CD8-positive, alpha-beta memory T cell (primary cell): ENCODE measurements around the gene FUT4. TPM values are rescaled to one million over a fixed set of nuclear protein-coding genes. Genes with fewer than 3 reads are reported as not detected.

ENCODE experiments used
- CTCF ChIA-PET: fragments of 350-600 bp; sonication (Branson Sonifier 250); formaldehyde crosslinking; loops from one replicate; lab custom pipeline; 2021; ENCODE audit warnings: antibody characterized with exemption; lab: Charles Lee
- POLR2A ChIA-PET: fragments of 350-600 bp; sonication (Branson Sonifier 250); formaldehyde crosslinking; loops from one replicate; lab custom pipeline; 2021; ENCODE audit warnings: antibody characterized with exemption; lab: Charles Lee
- DNase-seq, 5 donors: peaks; one replicate each; pipeline versions ENCODE4 v3.0.0 to v3.0.0-alpha.2; 2020 to 2022; ENCODE audit warnings: mixed read lengths in 1 of 5
- H3K27ac ChIP-seq: one replicate; pipeline ENCODE4 v1.7.0; 2013; ENCODE audit warnings: low read depth, mild to moderate bottlenecking, low read length, moderate library complexity
- H3K27me3 ChIP-seq: 2 replicates; pipeline ENCODE4 v1.7.0; 2013; ENCODE audit warnings: low read length, mild to moderate bottlenecking; ENCODE audit not compliant: insufficient read depth, poor library complexity, severe bottlenecking
- H3K36me3 ChIP-seq: 2 replicates; pipeline ENCODE4 v1.7.0; 2013; ENCODE audit warnings: mild to moderate bottlenecking, low read length, moderate library complexity; ENCODE audit not compliant: insufficient read depth
- H3K4me1 ChIP-seq: 2 replicates; pipeline ENCODE4 v1.7.0; 2013; ENCODE audit warnings: mild to moderate bottlenecking, low read length, moderate library complexity; ENCODE audit not compliant: insufficient read depth
- H3K4me3 ChIP-seq: 2 replicates; pipeline ENCODE4 v1.7.0; 2013; ENCODE audit warnings: mild to moderate bottlenecking, low read length
- H3K9me3 ChIP-seq: 2 replicates; pipeline ENCODE4 v1.7.0; 2013; ENCODE audit warnings: mild to moderate bottlenecking, low read length
- H3K27ac Mint-ChIP-seq, 8 donors: one replicate each; pipeline ENCODE4 v1.8.0; 2020 to 2021; ENCODE audit warnings: mixed read lengths in 8 of 8, mild to moderate bottlenecking in 6 of 8, inconsistent platforms in 3 of 8, moderate library complexity in 3 of 8
- H3K27me3 Mint-ChIP-seq, 2 donors: one replicate each; pipeline ENCODE4 v1.8.0; 2020 to 2021; ENCODE audit warnings: mixed read lengths in 2 of 2, mild to moderate bottlenecking in 1 of 2, moderate library complexity in 1 of 2
- H3K36me3 Mint-ChIP-seq, 3 donors: one replicate each; pipeline ENCODE4 v1.8.0; 2020 to 2021; ENCODE audit warnings: mixed read lengths in 3 of 3, inconsistent platforms in 1 of 3, mild to moderate bottlenecking in 1 of 3
- H3K4me1 Mint-ChIP-seq, 3 donors: one replicate each; pipeline ENCODE4 v1.8.0; 2020 to 2021; ENCODE audit warnings: mixed read lengths in 3 of 3, inconsistent platforms in 1 of 3, mild to moderate bottlenecking in 1 of 3
- H3K4me3 Mint-ChIP-seq, 7 donors: one replicate each; pipeline ENCODE4 v1.8.0; 2020 to 2021; ENCODE audit warnings: mixed read lengths in 7 of 7, mild to moderate bottlenecking in 6 of 7, moderate library complexity in 4 of 7, inconsistent platforms in 2 of 7
- H3K9me3 Mint-ChIP-seq, 5 donors: one replicate each; pipeline ENCODE4 v1.8.0; 2020 to 2022; ENCODE audit warnings: mixed read lengths in 5 of 5, mild to moderate bottlenecking in 3 of 5, moderate library complexity in 2 of 5, inconsistent platforms in 1 of 5
- polyA plus RNA-seq: library from polyadenylated mRNA; unstranded; fragments of 300-500 nt; fragmentation: Illumina TruSeq; gene quantifications from one replicate; pipeline ENCODE4 v1.2.3, GENCODE V29; 2021
- total RNA-seq, 2 experiments: library from RNA; stranded (reverse); gene quantifications; one replicate each; pipeline ENCODE4 v1.2.3, GENCODE V29; 2021

Gene FUT4
- total and polyA plus RNA-seq, 3 experiments from 2014 or later, result 2.1 to 7.9 (median 7.6) TPM

GRCh38 chr11:94524341-94524740 lies 19.4 kb upstream of the FUT4 start:
- Histone ChIP-seq H3K27ac (no peak overlapping the region), H3K4me3 (no peak overlapping the region), H3K36me3 (no peaks in the 10 kb centered on the region), H3K27me3 (no peaks in the 10 kb centered on the region), H3K9me3 (no peaks in the 10 kb centered on the region), H3K4me1 (no peaks in the 10 kb centered on the region)
- ChIA-PET CTCF (no interaction called here), POLR2A (interaction anchor here (0.8 kb wide), 1 partner anchor 29 kb away, joined by 11 read pairs; no protein-coding TSS in a partner anchor)
- H3K9me3 Mint-ChIP-seq, result no peaks in the 10 kb centered on the region
- H3K36me3 Mint-ChIP-seq, result no peaks in the 10 kb centered on the region
- no peak overlapping the region for H3K27ac Mint-ChIP-seq
- H3K4me3 Mint-ChIP-seq, result no peak overlapping the region
- no peak for DNase-seq
- peaks cover 8 to 54% of the 10 kb centered on the region in 2 donors for H3K27me3 Mint-ChIP-seq
- no peaks in the 10 kb centered on the region for H3K4me1 Mint-ChIP-seq

GRCh38 chr11:94525546-94526324 lies 18.0 kb upstream of the FUT4 start:
- no peaks in the 10 kb centered on the region for H3K9me3 Mint-ChIP-seq
- no peaks in the 10 kb centered on the region for H3K4me1 ChIP-seq
- H3K36me3 Mint-ChIP-seq, result no peaks in the 10 kb centered on the region
- H3K27me3 ChIP-seq, result no peaks in the 10 kb centered on the region
- POLR2A ChIA-PET, result no interaction called here
- H3K4me3 ChIP-seq, result no peak overlapping the region
- H3K27ac ChIP-seq, result no peak overlapping the region
- DNase-seq, result no peak
- CTCF ChIA-PET, result no interaction called here
- H3K27me3 Mint-ChIP-seq, result peaks cover 8 to 63% of the 10 kb centered on the region in 2 donors
- H3K4me3 Mint-ChIP-seq, result no peak overlapping the region
- H3K9me3 ChIP-seq, result no peaks in the 10 kb centered on the region
- no peak overlapping the region for H3K27ac Mint-ChIP-seq
- no peaks in the 10 kb centered on the region for H3K36me3 ChIP-seq
- H3K4me1 Mint-ChIP-seq, result no peaks in the 10 kb centered on the region

GRCh38 chr11:94526645-94527438 lies 16.9 kb upstream of the FUT4 start:
- H3K36me3 Mint-ChIP-seq, result no peaks in the 10 kb centered on the region
- Histone ChIP-seq H3K27me3 (no peaks in the 10 kb centered on the region), H3K36me3 (no peaks in the 10 kb centered on the region), H3K4me1 (no peaks in the 10 kb centered on the region), H3K9me3 (no peaks in the 10 kb centered on the region), H3K27ac (no peak overlapping the region), H3K4me3 (no peak overlapping the region)
- no peaks in the 10 kb centered on the region for H3K4me1 Mint-ChIP-seq
- no peak for DNase-seq
- ChIA-PET POLR2A (no interaction called here), CTCF (no interaction called here)
- no peak overlapping the region for H3K4me3 Mint-ChIP-seq
- H3K27ac Mint-ChIP-seq, result no peak overlapping the region
- H3K9me3 Mint-ChIP-seq, result no peaks in the 10 kb centered on the region
- H3K27me3 Mint-ChIP-seq, result peaks cover 8 to 71% of the 10 kb centered on the region in 2 donors

- no peaks in the 10 kb centered on the region for H3K9me3 ChIP-seq
- ChIA-PET CTCF (interaction anchor here (1.8 kb wide), 1 partner anchor 27 kb away, joined by 4 read pairs; no protein-coding TSS in a partner anchor), POLR2A (no interaction called here)
- Mint-ChIP-seq H3K27me3 (peaks cover 8 to 67% of the 10 kb centered on the region in 2 donors), H3K9me3 (no peaks in the 10 kb centered on the region), H3K27ac (no peak overlapping the region), H3K4me1 (no peaks in the 10 kb centered on the region), H3K36me3 (no peaks in the 10 kb centered on the region), H3K4me3 (no peak overlapping the region)
- H3K27me3 ChIP-seq, result no peaks in the 10 kb centered on the region
- no peak overlapping the region for H3K27ac ChIP-seq
- no peak for DNase-seq
- no peaks in the 10 kb centered on the region for H3K36me3 ChIP-seq
- H3K4me1 ChIP-seq, result no peaks in the 10 kb centered on the region
- H3K4me3 ChIP-seq, result no peak overlapping the region
These were observed 15.2 kb upstream of the FUT4 start for GRCh38 chr11:94528551-94528950.

- no peaks in the 10 kb centered on the region for H3K27me3 ChIP-seq
- Mint-ChIP-seq H3K27me3 (peaks cover 7 to 73% of the 10 kb centered on the region in 2 donors), H3K4me1 (no peaks in the 10 kb centered on the region), H3K36me3 (no peaks in the 10 kb centered on the region), H3K9me3 (no peaks in the 10 kb centered on the region), H3K4me3 (no peak overlapping the region), H3K27ac (no peak overlapping the region)
- H3K9me3 ChIP-seq, result no peaks in the 10 kb centered on the region
- no peaks in the 10 kb centered on the region for H3K4me1 ChIP-seq
- H3K27ac ChIP-seq, result no peak overlapping the region
- H3K36me3 ChIP-seq, result no peaks in the 10 kb centered on the region
- no peak overlapping the region for H3K4me3 ChIP-seq
- ChIA-PET POLR2A (no interaction called here), CTCF (no interaction called here)
- no peak for DNase-seq
These were observed 11.5 kb upstream of the FUT4 start for GRCh38 chr11:94532211-94532610.

- H3K36me3 Mint-ChIP-seq, result no peaks in the 10 kb centered on the region
- ChIA-PET POLR2A (interaction anchor here (0.7 kb wide), 1 partner anchor 9 kb away, joined by 3 read pairs; no protein-coding TSS in a partner anchor), CTCF (no interaction called here)
- no peaks in the 10 kb centered on the region for H3K9me3 Mint-ChIP-seq
- no peaks in the 10 kb centered on the region for H3K4me1 Mint-ChIP-seq
- no peak overlapping the region for H3K4me3 Mint-ChIP-seq
- no peak overlapping the region for H3K27ac Mint-ChIP-seq
- no peaks in the 10 kb centered on the region for H3K27me3 ChIP-seq
- no peak for DNase-seq
- no peaks in the 10 kb centered on the region for H3K36me3 ChIP-seq
- H3K27ac ChIP-seq, result no peak overlapping the region
- H3K9me3 ChIP-seq, result no peaks in the 10 kb centered on the region
- H3K27me3 Mint-ChIP-seq, result peaks cover 7 to 70% of the 10 kb centered on the region in 2 donors
- no peaks in the 10 kb centered on the region for H3K4me1 ChIP-seq
- H3K4me3 ChIP-seq, result no peak overlapping the region
These were observed 10.5 kb upstream of the FUT4 start for GRCh38 chr11:94533206-94533605.

- no peak overlapping the region for H3K4me3 Mint-ChIP-seq
- POLR2A ChIA-PET, result interaction anchor here (0.7 kb wide), 1 partner anchor 8 kb away, joined by 3 read pairs; no protein-coding TSS in a partner anchor
- DNase-seq, result no peak
- Histone ChIP-seq H3K9me3 (no peaks in the 10 kb centered on the region), H3K4me1 (no peaks in the 10 kb centered on the region), H3K27ac (no peak overlapping the region), H3K27me3 (no peaks in the 10 kb centered on the region), H3K36me3 (no peaks in the 10 kb centered on the region), H3K4me3 (no peak overlapping the region)
- H3K27ac Mint-ChIP-seq, result peak overlapping the region in 1 of 8 donors; percentile 25
- no peaks in the 10 kb centered on the region for H3K36me3 Mint-ChIP-seq
- CTCF ChIA-PET, result no interaction called here
- peaks cover 7 to 65% of the 10 kb centered on the region in 2 donors for H3K27me3 Mint-ChIP-seq
- no peaks in the 10 kb centered on the region for H3K9me3 Mint-ChIP-seq
- H3K4me1 Mint-ChIP-seq, result no peaks in the 10 kb centered on the region
These were observed 9.8 kb upstream of the FUT4 start for GRCh38 chr11:94533696-94534630.
